Vagina (tissue), 2 donors: ENCODE data around the gene ATXN10.

ENCODE experiments used
- CTCF ChIP-seq, 3 experiments: fragments of 450-650 bp in 2 of 3; fragments of 200-600 bp in 1 of 3; sonication (generic) in 1 of 3; IDR thresholded peaks; one replicate each; pipeline ENCODE4 v1.5.1; 2017 to 2019; ENCODE audit warnings: antibody characterized with exemption in 3 of 3, mild to moderate bottlenecking in 2 of 3, moderate library complexity in 2 of 3
- POLR2A ChIP-seq, 2 donors: fragments of 450-650 bp; IDR thresholded peaks; one replicate each; pipeline ENCODE4 v1.6.1; 2017; ENCODE audit warnings: antibody characterized with exemption in 2 of 2, mild to moderate bottlenecking in 2 of 2, moderate library complexity in 2 of 2

- TF ChIP-seq POLR2A (IDR thresholded peaks at IDR 0.05) (no peak), CTCF (IDR thresholded peaks at IDR 0.05) (no peak)
These were observed 26.5 kb upstream of the ATXN10 start for GRCh38 chr22:45645150-45645525.
